ENCODE results near the gene KRTAP10-7.
"Not testable (repeated sequence)": the region's sequence is repeated elsewhere in the genome, so short reads cannot be mapped to it uniquely, and the experiment has no call there.

The KRTAP10-7 gene

GRCh38 chr21:44637851-44638348, 37.5 kb downstream of the KRTAP10-7 start:
- H3K4me3 ChIP-seq (ENCODE audit: control insufficient read depth in 1 of 7, extremely low read depth in 1 of 7, insufficient read depth in 4 of 7, low read depth in 2 of 7, low read length in 6 of 7); H3K27me3 ChIP-seq (replicated peaks in 2 of 5; ENCODE audit: control insufficient read depth in 4 of 5, insufficient read depth in 5 of 5, low read length in 4 of 5); H3K4me1 ChIP-seq (ENCODE audit: control extremely low read depth in 1 of 4, control insufficient read depth in 4 of 4, insufficient read depth in 4 of 4, low read length in 3 of 4); DNase-seq; H3K36me3 ChIP-seq (ENCODE audit: control insufficient read depth in 4 of 4, insufficient read depth in 4 of 4, low read length in 3 of 4); H3K27ac ChIP-seq (ENCODE audit: insufficient read depth in 1 of 2, low read depth in 1 of 2, low read length in 2 of 2, poor library complexity in 1 of 2, severe bottlenecking in 2 of 2); CTCF ChIA-PET: not testable (repeated sequence)
- POLR2A ChIA-PET, result interaction anchor here (0.5 kb wide), 1 partner anchor 222 kb away, joined by 4 read pairs; no protein-coding TSS in a partner anchor
- 93% methylated on average over 3 of the region's 12 CpGs for WGBS (ENCODE audit: insufficient coverage)
- H3K9me3 ChIP-seq (ENCODE audit: control extremely low read depth in 1 of 5, control insufficient read depth in 4 of 5, insufficient read depth in 2 of 5, low read depth in 1 of 5, low read length in 4 of 5), result peaks cover 1 to 16% (median 9%) of the 10 kb centered on the region in 5 experiments

- POLR2A ChIA-PET; DNase-seq; H3K36me3 ChIP-seq (ENCODE audit: control insufficient read depth in 4 of 4, insufficient read depth in 4 of 4, low read length in 3 of 4); CTCF ChIA-PET; H3K27me3 ChIP-seq (replicated peaks in 2 of 5; ENCODE audit: control insufficient read depth in 4 of 5, insufficient read depth in 5 of 5, low read length in 4 of 5); H3K27ac ChIP-seq (ENCODE audit: insufficient read depth in 1 of 2, low read depth in 1 of 2, low read length in 2 of 2, poor library complexity in 1 of 2, severe bottlenecking in 2 of 2); H3K4me3 ChIP-seq (ENCODE audit: control insufficient read depth in 1 of 7, extremely low read depth in 1 of 7, insufficient read depth in 4 of 7, low read depth in 2 of 7, low read length in 6 of 7); H3K4me1 ChIP-seq (ENCODE audit: control extremely low read depth in 1 of 4, control insufficient read depth in 4 of 4, insufficient read depth in 4 of 4, low read length in 3 of 4): not testable (repeated sequence)
- peaks cover 1 to 18% (median 13%) of the 10 kb centered on the region in 5 experiments for H3K9me3 ChIP-seq (ENCODE audit: control extremely low read depth in 1 of 5, control insufficient read depth in 4 of 5, insufficient read depth in 2 of 5, low read depth in 1 of 5, low read length in 4 of 5)
- WGBS (ENCODE audit: insufficient coverage), result 96% methylated on average over 12 of the region's 21 CpGs
These were observed 38.3 kb downstream of the KRTAP10-7 start for GRCh38 chr21:44638506-44639330.

- DNase-seq, result no peak
- Histone ChIP-seq H3K4me1 (ENCODE audit: control extremely low read depth in 1 of 4, control insufficient read depth in 4 of 4, insufficient read depth in 4 of 4, low read length in 3 of 4) (no peaks in the 10 kb centered on the region), H3K27ac (ENCODE audit: insufficient read depth in 1 of 2, low read depth in 1 of 2, low read length in 2 of 2, poor library complexity in 1 of 2, severe bottlenecking in 2 of 2) (no peak overlapping the region), H3K9me3 (ENCODE audit: control extremely low read depth in 1 of 5, control insufficient read depth in 4 of 5, insufficient read depth in 2 of 5, low read depth in 1 of 5, low read length in 4 of 5) (peaks cover 3 to 23% (median 16%) of the 10 kb centered on the region in 5 experiments), H3K4me3 (ENCODE audit: control insufficient read depth in 1 of 7, extremely low read depth in 1 of 7, insufficient read depth in 4 of 7, low read depth in 2 of 7, low read length in 6 of 7) (no peak overlapping the region), H3K36me3 (ENCODE audit: control insufficient read depth in 4 of 4, insufficient read depth in 4 of 4, low read length in 3 of 4) (no peaks in the 10 kb centered on the region), H3K27me3 (replicated peaks in 2 of 5; ENCODE audit: control insufficient read depth in 4 of 5, insufficient read depth in 5 of 5, low read length in 4 of 5) (peaks cover 0 to 6% (median 2%) of the 10 kb centered on the region in 5 experiments)
- CTCF ChIA-PET, result no interaction called here
- POLR2A ChIA-PET, result no interaction called here
- WGBS (ENCODE audit: insufficient coverage), result 96% methylated on average over 12 of the region's 12 CpGs
These were observed 38.9 kb downstream of the KRTAP10-7 start for GRCh38 chr21:44639331-44639655.

GRCh38 chr21:44640761-44641160, 40.4 kb downstream of the KRTAP10-7 start:
- peaks cover 0 to 5% (median 2%) of the 10 kb centered on the region in 5 experiments for H3K27me3 ChIP-seq (replicated peaks in 2 of 5; ENCODE audit: control insufficient read depth in 4 of 5, insufficient read depth in 5 of 5, low read length in 4 of 5)
- 95% methylated on average over 4 of the region's 5 CpGs for WGBS (ENCODE audit: insufficient coverage)
- ChIA-PET CTCF (no interaction called here), POLR2A (no interaction called here)
- peaks cover 6 to 29% (median 16%) of the 10 kb centered on the region in 5 experiments for H3K9me3 ChIP-seq (ENCODE audit: control extremely low read depth in 1 of 5, control insufficient read depth in 4 of 5, insufficient read depth in 2 of 5, low read depth in 1 of 5, low read length in 4 of 5)
- no peak overlapping the region for H3K4me3 ChIP-seq (ENCODE audit: control insufficient read depth in 1 of 7, extremely low read depth in 1 of 7, insufficient read depth in 4 of 7, low read depth in 2 of 7, low read length in 6 of 7)
- H3K27ac ChIP-seq (ENCODE audit: insufficient read depth in 1 of 2, low read depth in 1 of 2, low read length in 2 of 2, poor library complexity in 1 of 2, severe bottlenecking in 2 of 2), result no peak overlapping the region
- H3K36me3 ChIP-seq (ENCODE audit: control insufficient read depth in 4 of 4, insufficient read depth in 4 of 4, low read length in 3 of 4), result no peaks in the 10 kb centered on the region
- no peak for DNase-seq
- no peaks in the 10 kb centered on the region for H3K4me1 ChIP-seq (ENCODE audit: control extremely low read depth in 1 of 4, control insufficient read depth in 4 of 4, insufficient read depth in 4 of 4, low read length in 3 of 4)

GRCh38 chr21:44643741-44644310, 43.4 kb downstream of the KRTAP10-7 start:
- no peak overlapping the region for H3K4me3 ChIP-seq (ENCODE audit: control insufficient read depth in 1 of 7, extremely low read depth in 1 of 7, insufficient read depth in 4 of 7, low read depth in 2 of 7, low read length in 6 of 7)
- no peaks in the 10 kb centered on the region for H3K36me3 ChIP-seq (ENCODE audit: control insufficient read depth in 4 of 4, insufficient read depth in 4 of 4, low read length in 3 of 4)
- no peak overlapping the region for H3K27ac ChIP-seq (ENCODE audit: insufficient read depth in 1 of 2, low read depth in 1 of 2, low read length in 2 of 2, poor library complexity in 1 of 2, severe bottlenecking in 2 of 2)
- H3K27me3 ChIP-seq (replicated peaks in 2 of 5; ENCODE audit: control insufficient read depth in 4 of 5, insufficient read depth in 5 of 5, low read length in 4 of 5), result peaks cover 0 to 18% (median 2%) of the 10 kb centered on the region in 5 experiments
- CTCF ChIA-PET, result no interaction called here
- no peaks in the 10 kb centered on the region for H3K4me1 ChIP-seq (ENCODE audit: control extremely low read depth in 1 of 4, control insufficient read depth in 4 of 4, insufficient read depth in 4 of 4, low read length in 3 of 4)
- WGBS (ENCODE audit: insufficient coverage), result 87% methylated on average over 12 of the region's 14 CpGs
- DNase-seq, result no peak
- POLR2A ChIA-PET, result no interaction called here
- H3K9me3 ChIP-seq (ENCODE audit: control extremely low read depth in 1 of 5, control insufficient read depth in 4 of 5, insufficient read depth in 2 of 5, low read depth in 1 of 5, low read length in 4 of 5), result peaks cover 6 to 29% (median 16%) of the 10 kb centered on the region in 5 experiments

- Histone ChIP-seq H3K27ac (ENCODE audit: insufficient read depth in 1 of 2, low read depth in 1 of 2, low read length in 2 of 2, poor library complexity in 1 of 2, severe bottlenecking in 2 of 2) (no peak overlapping the region), H3K9me3 (ENCODE audit: control extremely low read depth in 1 of 5, control insufficient read depth in 4 of 5, insufficient read depth in 2 of 5, low read depth in 1 of 5, low read length in 4 of 5) (peaks cover 6 to 29% (median 16%) of the 10 kb centered on the region in 5 experiments), H3K36me3 (ENCODE audit: control insufficient read depth in 4 of 4, insufficient read depth in 4 of 4, low read length in 3 of 4) (no peaks in the 10 kb centered on the region), H3K4me1 (ENCODE audit: control extremely low read depth in 1 of 4, control insufficient read depth in 4 of 4, insufficient read depth in 4 of 4, low read length in 3 of 4) (peaks cover 0 to 2% (median 0%) of the 10 kb centered on the region in 4 experiments), H3K4me3 (ENCODE audit: control insufficient read depth in 1 of 7, extremely low read depth in 1 of 7, insufficient read depth in 4 of 7, low read depth in 2 of 7, low read length in 6 of 7) (no peak overlapping the region), H3K27me3 (replicated peaks in 2 of 5; ENCODE audit: control insufficient read depth in 4 of 5, insufficient read depth in 5 of 5, low read length in 4 of 5) (peaks cover 0 to 18% (median 0%) of the 10 kb centered on the region in 5 experiments)
- ChIA-PET CTCF (no interaction called here), POLR2A (no interaction called here)
- WGBS (ENCODE audit: insufficient coverage), result no CpG with 5 or more reads among the region's 2 CpGs
- DNase-seq, result no peak
These were observed 44.5 kb downstream of the KRTAP10-7 start for GRCh38 chr21:44644878-44645277.

All from common myeloid progenitor, CD34-positive (primary cell).